ENCODE results near the gene TOR1AIP1.
"Not testable (repeated sequence)": the region's sequence is repeated elsewhere in the genome, so short reads cannot be mapped to it uniquely, and the experiment has no call there.

TOR1AIP1 gene, protein sequence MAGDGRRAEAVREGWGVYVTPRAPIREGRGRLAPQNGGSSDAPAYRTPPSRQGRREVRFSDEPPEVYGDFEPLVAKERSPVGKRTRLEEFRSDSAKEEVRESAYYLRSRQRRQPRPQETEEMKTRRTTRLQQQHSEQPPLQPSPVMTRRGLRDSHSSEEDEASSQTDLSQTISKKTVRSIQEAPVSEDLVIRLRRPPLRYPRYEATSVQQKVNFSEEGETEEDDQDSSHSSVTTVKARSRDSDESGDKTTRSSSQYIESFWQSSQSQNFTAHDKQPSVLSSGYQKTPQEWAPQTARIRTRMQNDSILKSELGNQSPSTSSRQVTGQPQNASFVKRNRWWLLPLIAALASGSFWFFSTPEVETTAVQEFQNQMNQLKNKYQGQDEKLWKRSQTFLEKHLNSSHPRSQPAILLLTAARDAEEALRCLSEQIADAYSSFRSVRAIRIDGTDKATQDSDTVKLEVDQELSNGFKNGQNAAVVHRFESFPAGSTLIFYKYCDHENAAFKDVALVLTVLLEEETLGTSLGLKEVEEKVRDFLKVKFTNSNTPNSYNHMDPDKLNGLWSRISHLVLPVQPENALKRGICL

DNA sequence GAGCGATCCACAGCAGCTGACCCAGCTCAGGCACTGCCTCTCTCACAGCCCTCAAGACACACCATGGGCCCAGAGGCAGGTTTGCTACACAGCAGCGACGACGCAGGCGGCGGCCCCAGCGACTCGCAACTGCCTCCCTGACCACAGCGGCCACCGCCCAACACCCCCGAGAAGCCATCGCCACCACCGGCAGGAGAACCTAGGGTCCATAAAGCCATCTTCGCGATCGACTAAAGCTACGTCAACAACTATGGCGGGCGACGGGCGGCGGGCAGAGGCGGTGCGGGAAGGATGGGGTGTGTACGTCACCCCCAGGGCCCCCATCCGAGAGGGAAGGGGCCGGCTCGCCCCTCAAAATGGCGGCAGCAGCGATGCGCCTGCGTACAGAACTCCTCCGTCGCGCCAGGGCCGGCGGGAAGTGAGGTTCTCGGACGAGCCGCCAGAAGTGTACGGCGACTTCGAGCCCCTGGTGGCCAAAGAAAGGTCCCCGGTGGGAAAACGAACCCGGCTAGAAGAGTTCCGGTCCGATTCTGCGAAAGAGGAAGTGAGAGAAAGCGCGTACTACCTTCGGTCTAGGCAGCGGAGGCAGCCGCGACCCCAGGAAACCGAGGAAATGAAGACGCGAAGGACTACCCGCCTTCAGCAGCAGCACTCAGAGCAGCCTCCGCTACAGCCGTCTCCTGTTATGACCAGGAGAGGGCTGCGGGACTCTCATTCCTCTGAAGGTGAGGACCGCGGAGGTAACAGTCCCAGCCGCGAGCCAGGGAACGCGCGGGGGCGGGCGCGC lies at the start of gene TOR1AIP1:
TSS of gene TOR1AIP1 (plus strand) at position 33 of the 787 bp plus-strand sequence. CDS start at position 251, 218 bp downstream.
- TF ChIP-seq ZNF274 (IDR thresholded peaks at IDR 0.05; ENCODE audit: low read depth, low read length): no peak
- H3K4me3 ChIP-seq (ENCODE audit: low read length): peak within 1 kb of the TSS; percentile 89

DNA sequence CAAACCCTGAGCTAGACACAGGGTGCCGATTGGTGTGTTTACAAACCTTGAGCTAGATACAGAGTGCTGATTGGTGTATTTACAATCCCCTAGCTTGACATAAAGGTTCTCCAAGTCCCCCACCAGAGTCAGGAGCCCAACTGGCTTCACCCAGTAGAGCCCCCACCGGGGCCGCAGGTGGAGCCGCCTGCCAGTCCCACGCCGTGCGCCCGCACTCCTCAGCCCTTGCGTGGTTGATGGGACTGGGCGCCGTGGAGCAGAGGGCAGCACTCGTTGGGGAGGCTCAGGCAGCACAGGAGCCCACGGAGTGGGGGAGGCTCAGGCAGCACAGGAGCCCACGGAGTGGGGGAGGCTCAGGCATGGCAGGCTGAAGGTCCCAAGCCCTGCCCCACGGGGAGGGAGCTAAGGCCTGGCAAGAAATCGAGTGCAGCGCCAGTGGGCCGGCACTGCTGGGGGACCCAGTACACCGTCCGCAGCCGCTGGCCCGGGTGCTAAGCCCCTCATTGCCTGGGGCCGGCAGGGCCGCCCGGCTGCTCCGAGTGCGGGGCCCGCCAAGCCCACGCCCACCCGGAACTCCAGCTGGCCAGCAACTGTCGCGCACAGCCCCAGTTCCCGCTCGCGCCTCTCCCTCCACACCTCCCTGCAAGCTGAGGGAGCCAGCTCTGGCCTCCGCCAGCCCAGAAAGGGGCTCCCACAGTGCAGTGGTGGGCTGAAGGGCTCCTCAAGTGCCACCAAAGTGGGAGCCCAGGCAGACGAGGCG lies 45.2 kb upstream of the TOR1AIP1 start:
- not testable (repeated sequence) for H3K4me3 ChIP-seq (ENCODE audit: low read length)

DNA sequence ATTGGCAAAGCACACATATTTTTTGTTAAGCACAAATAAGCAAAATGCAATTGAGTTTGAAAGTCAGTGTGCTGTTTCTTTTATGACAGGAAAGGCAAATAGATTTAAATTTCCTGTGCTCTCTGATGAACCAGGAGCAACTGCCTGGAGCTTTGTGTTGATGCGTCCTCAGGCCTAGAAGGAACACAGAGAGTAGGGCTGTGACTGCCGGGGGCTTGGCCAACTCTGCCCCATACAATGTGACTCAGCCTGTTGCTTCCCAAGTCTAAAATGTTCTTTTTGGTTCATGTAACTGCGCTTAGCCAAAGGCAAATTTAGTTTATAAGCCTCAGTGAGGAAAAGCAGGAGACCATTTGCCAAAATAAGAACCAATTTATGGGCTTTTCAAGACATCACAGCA lies 42.0 kb upstream of the TOR1AIP1 start:
- no peak for TF ChIP-seq ZNF274 (IDR thresholded peaks at IDR 0.05; ENCODE audit: low read depth, low read length)
- H3K4me3 ChIP-seq (ENCODE audit: low read length): no peak overlapping the region

DNA sequence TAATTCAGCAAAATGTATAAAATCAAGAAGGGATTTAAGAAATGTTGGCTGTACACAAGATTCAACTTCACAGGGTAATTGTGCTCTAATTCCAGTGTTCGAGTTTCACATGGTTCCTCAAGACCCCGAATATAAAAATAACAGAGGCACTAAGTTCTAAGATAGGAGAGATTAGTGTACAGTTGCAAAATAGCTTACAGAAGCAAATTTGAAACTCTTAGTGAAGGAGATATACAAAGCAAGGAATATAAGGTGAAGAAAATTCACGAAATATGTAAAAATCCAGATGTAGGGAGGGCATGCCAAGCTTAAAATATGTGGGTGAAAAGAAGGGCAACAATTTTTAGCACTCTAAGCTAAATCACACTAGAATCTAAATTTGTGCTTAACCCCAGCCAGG lies 33.9 kb upstream of the TOR1AIP1 start:
- no peak for TF ChIP-seq ZNF274 (IDR thresholded peaks at IDR 0.05; ENCODE audit: low read depth, low read length)

DNA sequence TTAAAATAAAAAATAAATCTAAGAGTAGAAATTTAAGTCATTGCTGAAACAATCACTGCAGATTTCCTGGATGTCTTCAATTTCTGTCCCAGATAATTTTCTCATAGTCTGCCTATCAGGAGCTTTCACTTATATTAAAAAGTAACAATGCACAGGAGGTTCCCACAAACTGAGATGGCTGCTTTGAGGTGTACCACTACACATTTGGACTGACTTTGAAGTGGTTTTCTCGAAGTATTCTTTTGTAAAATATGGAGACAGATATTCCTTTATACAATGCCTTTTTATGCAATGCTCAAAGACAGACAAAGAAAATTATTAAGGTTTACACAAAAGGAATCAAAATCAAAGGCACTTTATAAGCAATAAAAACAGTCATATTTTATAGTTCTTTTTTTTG lies 29.0 kb upstream of the TOR1AIP1 start:
- TF ChIP-seq ZNF274 (IDR thresholded peaks at IDR 0.05; ENCODE audit: low read depth, low read length): no peak
- H3K4me3 ChIP-seq (ENCODE audit: low read length): no peak overlapping the region

More for the DNA sequence above, 33.9 kb upstream of the TOR1AIP1 start:
- no peak overlapping the region for H3K4me3 ChIP-seq (ENCODE audit: low read length)

DNA sequence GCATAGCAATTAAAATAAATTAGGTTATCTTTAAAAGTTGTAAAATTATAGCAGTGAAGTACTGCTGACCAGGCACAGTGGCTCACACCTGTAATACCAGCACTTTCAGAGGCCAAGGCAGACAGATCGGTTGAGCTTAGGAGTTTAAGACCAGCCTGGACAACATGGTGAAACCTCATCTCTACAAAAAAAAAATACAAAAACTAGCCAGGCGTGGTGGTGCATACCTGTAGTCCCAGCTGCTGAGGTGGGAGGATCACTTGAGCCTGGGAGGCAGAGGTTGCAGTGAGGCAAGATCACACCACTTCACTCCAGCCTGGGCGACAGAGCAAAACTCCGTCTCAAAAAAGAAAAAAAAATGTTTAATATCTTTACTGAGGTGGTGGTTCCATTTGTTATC lies 26.3 kb upstream of the TOR1AIP1 start:
- not testable (repeated sequence) for H3K4me3 ChIP-seq (ENCODE audit: low read length)

DNA sequence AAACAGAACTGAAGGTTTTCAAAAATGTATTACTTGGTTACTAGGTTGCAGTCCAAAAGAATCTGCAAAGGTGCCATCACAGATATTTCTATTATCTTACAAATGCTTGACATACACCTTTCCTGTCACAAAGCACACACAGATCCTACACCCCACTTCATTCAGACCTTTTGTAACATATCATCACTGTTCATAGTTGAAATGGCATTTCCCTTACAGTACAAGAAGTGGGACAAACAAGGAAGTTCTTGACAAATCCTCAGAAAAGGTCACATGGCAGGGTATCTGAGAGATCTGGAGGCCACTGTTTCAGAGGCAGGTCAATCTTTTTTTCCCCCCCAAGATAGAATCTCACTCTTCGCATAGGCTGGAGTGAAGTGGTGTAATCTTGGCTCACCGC lies 25.8 kb upstream of the TOR1AIP1 start:
- no peak overlapping the region for H3K4me3 ChIP-seq (ENCODE audit: low read length)
- TF ChIP-seq ZNF274 (IDR thresholded peaks at IDR 0.05; ENCODE audit: low read depth, low read length): no peak

DNA sequence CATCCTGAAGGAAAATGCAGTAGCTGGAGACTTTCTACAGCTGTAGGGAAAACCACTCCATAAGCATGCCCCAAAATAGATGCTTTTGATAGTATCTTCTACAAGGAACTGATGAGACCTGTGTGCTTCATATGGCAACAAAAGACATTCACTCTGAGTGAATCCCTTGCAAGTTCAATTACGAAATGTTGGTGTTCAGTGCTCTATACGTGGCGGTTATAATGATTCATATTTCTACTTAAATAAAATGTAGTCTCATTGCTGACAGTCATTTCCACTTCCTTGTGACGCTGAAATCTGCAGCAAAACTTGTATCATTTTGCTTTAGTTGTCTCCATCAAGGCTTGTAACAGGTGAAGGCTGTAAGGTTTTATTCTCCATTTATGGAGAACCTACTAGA lies 25.1 kb upstream of the TOR1AIP1 start:
- H3K4me3 ChIP-seq (ENCODE audit: low read length): no peak overlapping the region
- no peak for TF ChIP-seq ZNF274 (IDR thresholded peaks at IDR 0.05; ENCODE audit: low read depth, low read length)

DNA sequence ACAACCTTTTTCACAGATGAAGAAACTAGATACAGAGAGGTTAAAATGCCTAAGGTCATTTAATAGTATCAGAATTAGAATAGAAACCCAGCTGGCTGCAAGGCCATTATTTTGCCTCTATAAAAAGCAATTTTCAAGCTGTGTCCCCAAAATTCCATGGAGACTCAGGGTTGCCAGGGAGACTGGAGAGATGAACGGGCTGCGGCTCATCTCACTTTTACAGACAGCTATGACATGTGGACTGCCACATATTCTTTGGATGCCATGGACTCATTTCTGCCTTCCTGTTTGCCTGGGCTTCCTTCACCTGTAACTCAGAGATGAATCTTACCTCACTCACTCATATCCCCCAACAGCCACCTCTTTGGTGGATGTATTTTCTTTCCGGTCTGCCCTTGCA lies 21.4 kb upstream of the TOR1AIP1 start:
- no peak overlapping the region for H3K4me3 ChIP-seq (ENCODE audit: low read length)
- TF ChIP-seq ZNF274 (IDR thresholded peaks at IDR 0.05; ENCODE audit: low read depth, low read length): no peak

DNA sequence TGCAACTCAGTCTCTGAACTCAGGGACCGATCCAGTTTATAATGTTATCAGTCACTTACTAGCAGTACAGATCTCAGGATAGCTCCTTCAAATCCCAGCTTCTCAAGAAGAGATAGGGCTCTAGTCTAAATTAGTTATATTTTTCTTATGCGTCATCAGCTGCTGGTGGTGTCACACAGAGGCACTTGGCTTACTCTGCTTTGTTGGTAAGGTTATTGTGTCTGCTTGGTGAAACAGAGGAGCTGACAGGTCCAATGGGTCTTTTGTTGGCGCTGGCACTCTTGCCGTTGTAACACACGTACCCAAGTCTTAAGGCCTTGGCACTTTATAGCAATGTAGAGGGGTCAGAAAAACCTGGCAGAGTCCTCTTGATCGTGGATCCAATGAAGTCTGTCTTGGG lies 16.7 kb upstream of the TOR1AIP1 start:
- no peak for TF ChIP-seq ZNF274 (IDR thresholded peaks at IDR 0.05; ENCODE audit: low read depth, low read length)
- H3K4me3 ChIP-seq (ENCODE audit: low read length): no peak overlapping the region

DNA sequence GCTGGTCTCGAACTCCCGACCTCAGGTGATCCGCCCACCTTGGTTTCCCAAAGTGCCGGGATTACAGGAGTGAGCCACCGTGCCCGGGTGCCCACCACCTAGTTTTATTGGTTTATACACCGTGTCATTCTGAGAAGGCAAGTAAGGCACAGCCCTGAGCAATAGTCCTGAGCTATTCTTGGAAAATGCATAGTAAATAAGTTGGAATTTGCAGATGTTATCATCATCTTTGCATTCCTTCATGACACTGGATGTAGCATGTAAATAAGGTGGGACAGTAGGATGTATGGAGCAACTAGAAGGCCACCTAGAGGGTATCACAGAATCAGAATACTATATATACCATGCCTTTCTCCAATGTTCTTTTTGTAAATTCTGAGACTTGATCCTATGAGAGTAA lies 15.5 kb upstream of the TOR1AIP1 start:
- no peak for TF ChIP-seq ZNF274 (IDR thresholded peaks at IDR 0.05; ENCODE audit: low read depth, low read length)
- no peak overlapping the region for H3K4me3 ChIP-seq (ENCODE audit: low read length)

DNA sequence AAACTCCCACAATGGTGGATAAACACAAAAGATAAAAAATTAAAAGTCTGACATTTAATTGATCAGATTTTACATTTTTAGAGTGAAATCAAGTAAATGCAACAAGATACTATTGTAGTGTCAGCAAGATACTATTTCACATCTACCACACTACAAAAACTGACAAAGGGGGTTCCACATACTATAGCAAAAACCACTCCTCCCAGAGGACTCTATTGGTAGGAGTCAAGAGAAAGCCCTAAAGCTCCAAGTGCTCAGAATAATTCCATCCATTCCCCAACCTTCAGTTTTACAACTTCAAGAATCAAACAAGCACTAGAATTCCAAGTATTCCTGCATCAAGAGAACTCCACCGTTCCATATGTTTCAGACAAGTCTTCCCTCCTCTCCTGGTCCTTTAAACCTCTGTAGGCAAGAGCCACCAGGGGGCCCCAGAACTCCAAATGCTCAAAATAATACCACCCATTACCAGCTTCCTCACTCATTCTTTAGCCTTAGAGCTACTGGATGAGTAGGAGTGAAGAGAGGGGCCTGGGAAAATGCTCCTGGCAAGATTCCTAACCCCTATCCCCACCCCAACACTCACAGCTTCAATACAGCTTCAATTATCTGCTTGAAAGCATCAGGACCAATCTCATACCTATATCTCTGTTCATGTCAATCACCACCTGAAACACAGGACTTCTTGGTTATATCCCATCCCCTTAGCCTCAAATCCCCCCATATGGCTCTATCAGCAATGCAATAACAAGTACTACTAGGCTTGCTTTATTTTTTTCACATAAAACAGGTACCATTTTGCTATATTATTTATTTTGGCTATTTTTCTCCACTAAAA lies 14.4 kb upstream of the TOR1AIP1 start:
- TF ChIP-seq ZNF274 (IDR thresholded peaks at IDR 0.05; ENCODE audit: low read depth, low read length): no peak
- H3K4me3 ChIP-seq (ENCODE audit: low read length): no peak overlapping the region

DNA sequence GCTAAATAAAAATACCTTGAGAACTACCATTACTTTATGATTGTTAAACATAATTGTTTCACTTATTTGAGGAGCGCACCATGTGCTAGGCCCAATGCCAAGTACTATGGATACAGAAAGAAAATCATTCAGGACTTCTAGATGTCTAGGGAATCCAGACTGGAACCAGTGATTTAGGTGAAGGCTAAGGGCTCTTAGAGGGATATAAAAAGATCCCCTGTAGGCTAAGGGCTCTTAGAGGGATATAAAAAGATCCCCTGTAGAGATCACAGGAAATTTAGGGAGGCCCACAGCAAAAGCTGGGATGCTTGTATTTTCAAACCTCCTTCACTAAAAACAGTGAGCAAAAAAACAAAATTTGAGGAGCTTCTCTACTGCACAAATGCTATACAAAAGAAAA lies 11.2 kb upstream of the TOR1AIP1 start:
- TF ChIP-seq ZNF274 (IDR thresholded peaks at IDR 0.05; ENCODE audit: low read depth, low read length): no peak
- no peak overlapping the region for H3K4me3 ChIP-seq (ENCODE audit: low read length)
